Endothelial cell of umbilical vein (primary cell): Measurements from ENCODE around the gene ATG7. TPM values are rescaled to one million over a fixed set of nuclear protein-coding genes. Genes with fewer than 3 reads are reported as not detected.

Experiments
- BruUV-seq: library from RNA; stranded (reverse); fragments of 400-500 nt; replicated peaks from 2 replicates; lab custom pipeline; 2021; lab: Mats Ljungman, UMichigan
- CTCF ChIA-PET: fragments of 300-600, 350-600 bp; sonication (Branson Sonifier 250); formaldehyde crosslinking; loops from one replicate; lab custom pipeline; 2021; ENCODE audit warnings: antibody characterized with exemption, inconsistent platforms; lab: Charles Lee
- POLR2A ChIA-PET: fragments of 300-600, 350-600 bp; sonication (Branson Sonifier 250); formaldehyde crosslinking; loops from one replicate; lab custom pipeline; 2021; ENCODE audit warnings: antibody characterized with exemption, inconsistent platforms; lab: Charles Lee
- DNase-seq: peaks from one replicate; pipeline ENCODE4 v3.0.0-alpha.2; 2011; ENCODE audit warnings: low read depth, low spot score
- FAIRE-seq: peaks from 2 replicates; lab custom pipeline; 2011; peaks lifted over from hg19 to GRCh38; lab: Jason Lieb, UNC
- H2AFZ ChIP-seq: 2 replicates; pipeline ENCODE4 v1.6.0; 2012; ENCODE audit warnings: low read depth, low read length, control low read depth, inconsistent platforms
- H3K27ac ChIP-seq: 2 replicates; pipeline ENCODE4 v1.5.1; 2011; ENCODE audit warnings: low read depth, mild to moderate bottlenecking, control low read depth, low read length, moderate library complexity; ENCODE audit not compliant: insufficient read depth
- H3K27me3 ChIP-seq, 2 experiments: 2 replicates each; pipeline versions ENCODE4 v1.6.0 to v1.6.1; 2011; ENCODE audit warnings: low read length in 2 of 2, mixed read lengths in 1 of 2; ENCODE audit not compliant: control insufficient read depth in 2 of 2, insufficient read depth in 2 of 2
- H3K36me3 ChIP-seq, 2 experiments: 2 replicates in 1 of 2; 3 replicates in 1 of 2; pipeline ENCODE4 v1.5.1; 2011; ENCODE audit warnings: low read length in 2 of 2, mild to moderate bottlenecking in 1 of 2, moderate library complexity in 1 of 2; ENCODE audit not compliant: control insufficient read depth in 2 of 2, insufficient read depth in 2 of 2; ENCODE audit errors: extremely low read depth in 1 of 2
- H3K4me1 ChIP-seq: 3 replicates; pipeline ENCODE4 v1.5.1; 2011; ENCODE audit warnings: mild to moderate bottlenecking, low read length; ENCODE audit not compliant: control insufficient read depth, insufficient read depth; ENCODE audit errors: extremely low read depth
- H3K4me2 ChIP-seq: 2 replicates; pipeline ENCODE4 v1.6.1; 2011; ENCODE audit warnings: low read length, control low read depth, mixed read lengths; ENCODE audit not compliant: insufficient read depth
- H3K4me3 ChIP-seq, 3 experiments: fragments of 200-600 bp in 1 of 3; sonication (generic), shearing (Covaris generic) in 1 of 3; replicated peaks in 1 of 3; 2 replicates each; pipeline ENCODE4 v1.5.1; 2011 to 2016; ENCODE audit warnings: control low read depth in 3 of 3, low read length in 3 of 3, mild to moderate bottlenecking in 2 of 3, inconsistent platforms in 1 of 3, low read depth in 1 of 3, moderate library complexity in 1 of 3; ENCODE audit not compliant: insufficient read depth in 1 of 3
- H3K79me2 ChIP-seq: 2 replicates; pipeline ENCODE4 v1.6.0; 2012; ENCODE audit warnings: low read length, inconsistent platforms; ENCODE audit not compliant: control insufficient read depth, insufficient read depth
- H3K9ac ChIP-seq: replicated peaks from 2 replicates; pipeline ENCODE3; 2011; ENCODE audit warnings: low read length, control low read depth; ENCODE audit not compliant: insufficient read depth; ENCODE audit errors: extremely low read depth
- H3K9me1 ChIP-seq: replicated peaks from 3 replicates; pipeline ENCODE4 v1.6.0; 2011; ENCODE audit warnings: mild to moderate bottlenecking, low read length; ENCODE audit not compliant: control insufficient read depth, insufficient read depth; ENCODE audit errors: extremely low read depth
- H3K9me3 ChIP-seq: replicated peaks from 2 replicates; pipeline ENCODE4 v1.5.1; 2012; ENCODE audit warnings: low read length, inconsistent platforms; ENCODE audit not compliant: control insufficient read depth, insufficient read depth
- H4K20me1 ChIP-seq: replicated peaks from 2 replicates; pipeline ENCODE3; 2011; ENCODE audit warnings: mild to moderate bottlenecking, low read length; ENCODE audit not compliant: control insufficient read depth, insufficient read depth; ENCODE audit errors: extremely low read depth
- CTCF ChIP-seq, 2 donors: IDR thresholded peaks; 1 replicate in 1 of 2; 2 replicates in 1 of 2; pipeline ENCODE4 v1.5.1; 2011; ENCODE audit warnings: low read length in 2 of 2, mild to moderate bottlenecking in 2 of 2, moderate library complexity in 2 of 2, control low read depth in 1 of 2, inconsistent platforms in 1 of 2, low read depth in 1 of 2; ENCODE audit not compliant: insufficient read depth in 1 of 2; ENCODE audit errors: extremely low read depth in 1 of 2
- EZH2 ChIP-seq: IDR thresholded peaks from 2 replicates; pipeline ENCODE4 v1.6.1; 2012; ENCODE audit warnings: borderline replicate concordance, low read depth, mild to moderate bottlenecking, moderate library complexity, low read length, inconsistent platforms; ENCODE audit not compliant: severe bottlenecking
- FOS ChIP-seq: IDR thresholded peaks from 2 replicates; pipeline ENCODE4 v1.6.1; 2011; ENCODE audit warnings: mild to moderate bottlenecking, low read length, moderate library complexity, borderline replicate concordance; ENCODE audit not compliant: insufficient read depth
- GATA2 ChIP-seq: IDR thresholded peaks from 2 replicates; pipeline ENCODE4 v1.7.0; 2011; ENCODE audit warnings: low read depth, mild to moderate bottlenecking, moderate library complexity, mixed read lengths, low read length; ENCODE audit not compliant: insufficient read length, insufficient read depth
- JUN ChIP-seq: IDR thresholded peaks from 2 replicates; pipeline ENCODE4 v1.6.1; 2011; ENCODE audit warnings: borderline replicate concordance, low read depth; ENCODE audit not compliant: insufficient read length, insufficient read depth
- MAX ChIP-seq: IDR thresholded peaks from 2 replicates; pipeline ENCODE4 v1.6.1; 2011; ENCODE audit not compliant: insufficient read depth, insufficient read length
- MYC ChIP-seq: IDR thresholded peaks from one replicate; pipeline ENCODE4 v1.6.1; 2011; ENCODE audit warnings: mild to moderate bottlenecking, low read depth, low read length
- POLR2A ChIP-seq: IDR thresholded peaks from 2 replicates; pipeline ENCODE4 v1.6.1; 2012; ENCODE audit warnings: low read depth, mild to moderate bottlenecking, control low read depth, low read length
- POLR2AphosphoS5 ChIP-seq: IDR thresholded peaks from 2 replicates; pipeline ENCODE4 v1.6.1; 2012; ENCODE audit warnings: low read depth, mild to moderate bottlenecking, control low read depth, low read length, moderate library complexity; ENCODE audit not compliant: insufficient read depth
- dilution Hi-C: fragments of 300-500 bp; cut with MboI; formaldehyde crosslinking; loops from one replicate; pipeline ENCODE4 v1.15.0; 2019; ENCODE audit warnings: low sequenced_read_pairs; ENCODE audit not compliant: extremely low pct_ligation_motif_present
- intact Hi-C: fragments of 100-400 bp; cut with micrococcal nuclease; formaldehyde crosslinking; loops from one replicate; pipeline ENCODE4 v1.10.0; 2022
- polyA plus RNA-seq, 4 experiments: library from polyadenylated mRNA; depleted of rRNA in 3 of 4; stranded (reverse) in 3 of 4; unstranded in 1 of 4; fragments of >200 nt; gene quantifications; 2 replicates each; pipeline versions ENCODE4 v1.2.1 to v1.2.3, GENCODE V29; 2011 to 2012; ENCODE audit warnings: missing spikeins in 1 of 4
- total RNA-seq: library from RNA; stranded (reverse); gene quantifications from 2 replicates; pipeline ENCODE4 v1.2.3, GENCODE V29; 2021

The ATG7 gene
- total and polyA plus RNA-seq, 2 donors (not counting 3 experiments of a cell fraction or from before 2014, with no cell fraction given): 30.8 to 48.3 TPM

- intact Hi-C loops: no loop called here
- FAIRE-seq (no peak), DNase-seq (no peak)
- peaks cover 2% of the 10 kb centered on the region for H3K79me2 ChIP-seq
- TF ChIP-seq JUN: no peak
- no peak for TF ChIP-seq CTCF (IDR thresholded peaks at IDR 0.05; ENCODE audit: extremely low read depth in 1 of 2, insufficient read depth in 1 of 2, low read depth in 1 of 2, low read length in 2 of 2)
- TF ChIP-seq MAX: no peak
- TF ChIP-seq GATA2: no peak
- no peak for TF ChIP-seq POLR2AphosphoS5
- TF ChIP-seq FOS: no peak
- TF ChIP-seq MYC: no peak
- no peak for TF ChIP-seq POLR2A
- TF ChIP-seq EZH2: no peak
- no peak overlapping the region for H3K9ac ChIP-seq
- H3K27me3 ChIP-seq: no peaks in the 10 kb centered on the region
- H3K4me2 ChIP-seq: no peak overlapping the region
- H3K4me1 ChIP-seq: no peaks in the 10 kb centered on the region
- H4K20me1 ChIP-seq: no peaks in the 10 kb centered on the region
- H3K4me3 ChIP-seq: no peak overlapping the region
- no peak overlapping the region for H2AFZ ChIP-seq
- no TSS peak for BruUV-seq
- no peak overlapping the region for H3K27ac ChIP-seq
- ChIA-PET CTCF (interaction anchor here (1.6 kb wide), 1 partner anchor 9 kb away, joined by 9 read pairs; no protein-coding TSS in a partner anchor), POLR2A (no interaction called here)
- no peaks in the 10 kb centered on the region for H3K36me3 ChIP-seq
- no peaks in the 10 kb centered on the region for H3K9me3 ChIP-seq
- dilution Hi-C loops: no loop called here
- no peaks in the 10 kb centered on the region for H3K9me1 ChIP-seq
Observed at GRCh38 chr3:11297126-11297525, 24.9 kb downstream of the ATG7 start.
